Inflammatory macrophage treated with lipopolysaccharide for 1 hour (primary cell): ENCODE data around the gene NAALADL1.

Experiments
- DNase-seq, 2 donors: peaks; one replicate each; pipeline ENCODE4 v3.0.0-alpha.2; 2020 to 2022

The NAALADL1 gene

GRCh38 chr11:65078786-65079342 lies 20.5 kb upstream of the NAALADL1 start:
- no peak for DNase-seq

GRCh38 chr11:65078151-65078550 lies 19.8 kb upstream of the NAALADL1 start:
- peak; percentile 27 to 73 for DNase-seq

GRCh38 chr11:65077451-65077850 lies 19.1 kb upstream of the NAALADL1 start:
- peak in 1 of 2 donors; percentile 34 for DNase-seq

GRCh38 chr11:65072631-65072966 lies 14.2 kb upstream of the NAALADL1 start:
- no peak for DNase-seq

GRCh38 chr11:65071907-65072630 lies 13.7 kb upstream of the NAALADL1 start:
- peak; percentile 33 to 36 for DNase-seq

- DNase-seq = peak in 1 of 2 donors; percentile 50
Observed at GRCh38 chr11:65069217-65069616, 10.9 kb upstream of the NAALADL1 start.

GRCh38 chr11:65067446-65067845 lies 9.1 kb upstream of the NAALADL1 start:
- no peak for DNase-seq

GRCh38 chr11:65066805-65067291 lies 8.5 kb upstream of the NAALADL1 start:
- DNase-seq = no peak

GRCh38 chr11:65066315-65066714 lies 8.0 kb upstream of the NAALADL1 start:
- DNase-seq = no peak

GRCh38 chr11:65065851-65066250 lies 7.5 kb upstream of the NAALADL1 start:
- DNase-seq = peak in 1 of 2 donors; percentile 51

- no peak for DNase-seq
Observed at GRCh38 chr11:65064847-65065240, 6.5 kb upstream of the NAALADL1 start.

GRCh38 chr11:65063532-65063931 lies 5.2 kb upstream of the NAALADL1 start:
- DNase-seq = no peak

GRCh38 chr11:65060913-65061408 lies 2.6 kb upstream of the NAALADL1 start:
- DNase-seq = no peak

GRCh38 chr11:65059959-65060824 lies 1.8 kb upstream of the NAALADL1 start:
- no peak for DNase-seq

- DNase-seq = no peak
Observed at GRCh38 chr11:65059523-65059922, 1.2 kb upstream of the NAALADL1 start.

- DNase-seq = no peak
Observed at GRCh38 chr11:65058012-65058411, 341 bp downstream of the NAALADL1 start.

- no peak for DNase-seq
Observed at GRCh38 chr11:65057526-65057925, 827 bp downstream of the NAALADL1 start.

GRCh38 chr11:65056999-65057398 lies 1.4 kb downstream of the NAALADL1 start:
- no peak for DNase-seq

- DNase-seq = no peak
Observed at GRCh38 chr11:65055538-65055937, 2.8 kb downstream of the NAALADL1 start.

GRCh38 chr11:65053827-65054508 lies 4.4 kb downstream of the NAALADL1 start:
- DNase-seq = peak; percentile 23 to 27

GRCh38 chr11:65051398-65051858 lies 6.9 kb downstream of the NAALADL1 start:
- no peak for DNase-seq

GRCh38 chr11:65047581-65048422 lies 10.6 kb downstream of the NAALADL1 start:
- no peak for DNase-seq
